ENCODE results near the gene PTMS. TPM values are rescaled to one million over a fixed set of nuclear protein-coding genes. Genes with fewer than 3 reads are reported as not detected.

Gene PTMS
- total and polyA plus RNA-seq, 9 of the 15 experiments (the other 6 are each of a cell fraction or from before 2014, with no cell fraction given), result 5.1 to 287 (median 78.5) TPM

DNA sequence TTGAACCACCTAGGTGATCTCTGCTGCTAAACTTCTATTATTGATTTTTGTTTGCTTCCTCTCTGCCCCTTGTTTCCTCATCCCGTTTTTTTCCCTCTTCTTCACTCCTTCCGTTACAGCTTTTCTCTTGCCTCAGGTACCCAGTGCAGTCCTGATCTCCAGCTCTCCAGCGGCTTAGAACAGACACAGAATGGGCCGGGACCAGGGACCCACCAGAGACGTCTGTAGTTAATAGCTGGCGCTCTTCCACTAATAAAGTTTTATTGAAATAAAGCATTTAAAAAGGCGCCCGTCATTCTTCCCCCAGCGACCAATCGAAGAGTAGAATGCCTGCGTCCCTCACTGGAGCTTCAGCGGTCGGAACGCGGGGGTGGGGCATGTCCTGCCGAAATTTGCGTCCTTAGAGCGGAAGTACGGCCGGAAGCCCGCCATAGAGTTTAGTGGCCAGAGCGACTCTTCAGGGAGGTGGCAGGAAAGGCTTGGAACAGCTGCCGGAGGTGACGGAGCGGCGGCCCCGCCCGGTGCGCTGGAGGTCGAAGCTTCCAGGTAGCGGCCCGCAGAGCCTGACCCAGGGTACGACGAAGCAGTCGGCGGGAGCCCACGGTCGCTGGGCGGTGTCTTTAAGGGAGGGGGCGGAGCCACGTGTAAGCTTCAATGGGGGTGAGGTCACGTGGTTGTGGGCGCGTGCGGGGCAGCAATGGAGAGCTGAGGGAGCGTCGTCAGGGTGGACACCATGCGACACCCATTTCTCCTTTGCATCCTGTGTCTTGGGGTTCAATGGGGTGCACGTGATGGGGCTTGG, 42.4 kb upstream of the PTMS start, which contains the start of gene COPS7A (continued):
- TF ChIP-seq, protein P1, sequence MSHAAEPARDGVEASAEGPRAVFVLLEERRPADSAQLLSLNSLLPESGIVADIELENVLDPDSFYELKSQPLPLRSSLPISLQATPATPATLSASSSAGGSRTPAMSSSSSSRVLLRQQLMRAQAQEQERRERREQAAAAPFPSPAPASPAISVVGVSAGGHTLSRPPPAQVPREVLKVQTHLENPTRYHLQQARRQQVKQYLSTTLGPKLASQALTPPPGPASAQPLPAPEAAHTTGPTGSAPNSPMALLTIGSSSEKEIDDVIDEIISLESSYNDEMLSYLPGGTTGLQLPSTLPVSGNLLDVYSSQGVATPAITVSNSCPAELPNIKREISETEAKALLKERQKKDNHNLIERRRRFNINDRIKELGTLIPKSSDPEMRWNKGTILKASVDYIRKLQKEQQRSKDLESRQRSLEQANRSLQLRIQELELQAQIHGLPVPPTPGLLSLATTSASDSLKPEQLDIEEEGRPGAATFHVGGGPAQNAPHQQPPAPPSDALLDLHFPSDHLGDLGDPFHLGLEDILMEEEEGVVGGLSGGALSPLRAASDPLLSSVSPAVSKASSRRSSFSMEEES (CRISPR knock-in tag; IDR thresholded peaks at IDR 0.05), result peak; percentile 98
- TF ChIP-seq SMARCA4 (IDR thresholded peaks at IDR 0.05) (no peak), TEAD2 (tag; IDR thresholded peaks at IDR 0.05) (no peak), HNRNPLL (IDR thresholded peaks at IDR 0.05; ENCODE audit: low read depth, low read length, poor library complexity, severe bottlenecking) (peak; percentile 92), ZEB2 (IDR thresholded peaks at IDR 0.05) (no peak), NCOA1 (IDR thresholded peaks at IDR 0.05; ENCODE audit: low read depth) (no peak), TBL1XR1 (IDR thresholded peaks at IDR 0.05; ENCODE audit: low read length in 2 of 2) (peak in 1 of 2 experiments; percentile 50; a peak in 1 of 4 replicates), NR2C1 (IDR thresholded peaks at IDR 0.05) (peak; percentile 80), NR2C1 (tag; IDR thresholded peaks at IDR 0.05) (peak; percentile 84), ZNF41 (CRISPR knock-in tag; conservative IDR thresholded peaks at IDR 0.05) (no peak), DIDO1 (tag; IDR thresholded peaks at IDR 0.05; ENCODE audit: low read depth) (no peak), BACH1 (tag; IDR thresholded peaks at IDR 0.05) (no peak), BDP1 (IDR thresholded peaks at IDR 0.05; ENCODE audit: insufficient read depth, insufficient read length) (no peak), RAD51 (IDR thresholded peaks at IDR 0.05; ENCODE audit: borderline replicate concordance, low read depth) (peak; percentile 97), NFXL1 (CRISPR knock-in tag; IDR thresholded peaks at IDR 0.05) (no peak), DPF2 (IDR thresholded peaks at IDR 0.05) (0 out of 2 replicates have a peak, but pooled peaks have one; percentile 10), ATF7 (IDR thresholded peaks at IDR 0.05) (peak; percentile 91), ZNF316 (IDR thresholded peaks at IDR 0.05) (no peak), SIRT6 (IDR thresholded peaks at IDR 0.05; ENCODE audit: low read depth, low read length) (no peak), HDAC2 (IDR thresholded peaks at IDR 0.05) (no peak; the same call in 1 of the 2 replicates), ZNF717 (CRISPR knock-in tag; IDR thresholded peaks at IDR 0.05) (no peak)
- TF ChIP-seq, protein P2, sequence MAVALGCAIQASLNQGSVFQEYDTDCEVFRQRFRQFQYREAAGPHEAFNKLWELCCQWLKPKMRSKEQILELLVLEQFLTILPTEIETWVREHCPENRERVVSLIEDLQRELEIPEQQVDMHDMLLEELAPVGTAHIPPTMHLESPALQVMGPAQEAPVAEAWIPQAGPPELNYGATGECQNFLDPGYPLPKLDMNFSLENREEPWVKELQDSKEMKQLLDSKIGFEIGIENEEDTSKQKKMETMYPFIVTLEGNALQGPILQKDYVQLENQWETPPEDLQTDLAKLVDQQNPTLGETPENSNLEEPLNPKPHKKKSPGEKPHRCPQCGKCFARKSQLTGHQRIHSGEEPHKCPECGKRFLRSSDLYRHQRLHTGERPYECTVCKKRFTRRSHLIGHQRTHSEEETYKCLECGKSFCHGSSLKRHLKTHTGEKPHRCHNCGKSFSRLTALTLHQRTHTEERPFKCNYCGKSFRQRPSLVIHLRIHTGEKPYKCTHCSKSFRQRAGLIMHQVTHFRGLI (CRISPR knock-in tag; IDR thresholded peaks at IDR 0.05), result no peak
- TF ChIP-seq, protein P3, sequence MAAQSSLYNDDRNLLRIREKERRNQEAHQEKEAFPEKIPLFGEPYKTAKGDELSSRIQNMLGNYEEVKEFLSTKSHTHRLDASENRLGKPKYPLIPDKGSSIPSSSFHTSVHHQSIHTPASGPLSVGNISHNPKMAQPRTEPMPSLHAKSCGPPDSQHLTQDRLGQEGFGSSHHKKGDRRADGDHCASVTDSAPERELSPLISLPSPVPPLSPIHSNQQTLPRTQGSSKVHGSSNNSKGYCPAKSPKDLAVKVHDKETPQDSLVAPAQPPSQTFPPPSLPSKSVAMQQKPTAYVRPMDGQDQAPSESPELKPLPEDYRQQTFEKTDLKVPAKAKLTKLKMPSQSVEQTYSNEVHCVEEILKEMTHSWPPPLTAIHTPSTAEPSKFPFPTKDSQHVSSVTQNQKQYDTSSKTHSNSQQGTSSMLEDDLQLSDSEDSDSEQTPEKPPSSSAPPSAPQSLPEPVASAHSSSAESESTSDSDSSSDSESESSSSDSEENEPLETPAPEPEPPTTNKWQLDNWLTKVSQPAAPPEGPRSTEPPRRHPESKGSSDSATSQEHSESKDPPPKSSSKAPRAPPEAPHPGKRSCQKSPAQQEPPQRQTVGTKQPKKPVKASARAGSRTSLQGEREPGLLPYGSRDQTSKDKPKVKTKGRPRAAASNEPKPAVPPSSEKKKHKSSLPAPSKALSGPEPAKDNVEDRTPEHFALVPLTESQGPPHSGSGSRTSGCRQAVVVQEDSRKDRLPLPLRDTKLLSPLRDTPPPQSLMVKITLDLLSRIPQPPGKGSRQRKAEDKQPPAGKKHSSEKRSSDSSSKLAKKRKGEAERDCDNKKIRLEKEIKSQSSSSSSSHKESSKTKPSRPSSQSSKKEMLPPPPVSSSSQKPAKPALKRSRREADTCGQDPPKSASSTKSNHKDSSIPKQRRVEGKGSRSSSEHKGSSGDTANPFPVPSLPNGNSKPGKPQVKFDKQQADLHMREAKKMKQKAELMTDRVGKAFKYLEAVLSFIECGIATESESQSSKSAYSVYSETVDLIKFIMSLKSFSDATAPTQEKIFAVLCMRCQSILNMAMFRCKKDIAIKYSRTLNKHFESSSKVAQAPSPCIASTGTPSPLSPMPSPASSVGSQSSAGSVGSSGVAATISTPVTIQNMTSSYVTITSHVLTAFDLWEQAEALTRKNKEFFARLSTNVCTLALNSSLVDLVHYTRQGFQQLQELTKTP (IDR thresholded peaks at IDR 0.05; ENCODE audit: low read depth in 1 of 2, partially characterized antibody in 2 of 2), result peak in 1 of 2 experiments; percentile 58
- TF ChIP-seq, protein P4, sequence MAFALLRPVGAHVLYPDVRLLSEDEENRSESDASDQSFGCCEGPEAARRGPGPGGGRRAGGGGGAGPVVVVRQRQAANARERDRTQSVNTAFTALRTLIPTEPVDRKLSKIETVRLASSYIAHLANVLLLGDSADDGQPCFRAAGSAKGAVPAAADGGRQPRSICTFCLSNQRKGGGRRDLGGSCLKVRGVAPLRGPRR (CRISPR knock-in tag; IDR thresholded peaks at IDR 0.05), result no peak

Measured in K562 (cell line).